HG03139 (cell line): ENCODE data around the gene PRAMEF26.
"Not testable (repeated sequence)": the region's sequence is repeated elsewhere in the genome, so short reads cannot be mapped to it uniquely, and the experiment has no call there.

Experiments
- ATAC-seq: cut with Tn5 transposase; IDR thresholded peaks from one replicate; pipeline ENCODE4 v1.9.1; 2021; ENCODE audit not compliant: unreplicated experiment

PRAMEF26 gene

GRCh38 chr1:13155909-13156308, at the start of gene PRAMEF26:
PRAMEF26 (minus strand) TSS chr1:13156009; CDS start chr1:13153095, 2,914 bp downstream.
- not testable (repeated sequence) for ATAC-seq

- not testable (repeated sequence) for ATAC-seq
Measured at GRCh38 chr1:13201309-13201708, 45.5 kb upstream of the PRAMEF26 start, which contains the start of gene PRAMEF13. PRAMEF13 (minus strand) TSS chr1:13201409; CDS start chr1:13199589, 1,820 bp downstream.

GRCh38 chr1:13171548-13171947, 15.7 kb upstream of the PRAMEF26 start, which contains the start of gene PRAMEF9:
PRAMEF9 (plus strand) TSS chr1:13171848; CDS start chr1:13175281, 3,433 bp downstream.
- ATAC-seq, result not testable (repeated sequence)

GRCh38 chr1:13165531-13165930, 9.7 kb upstream of the PRAMEF26 start, which contains the start of gene HNRNPCL4:
HNRNPCL4 (minus strand) TSS chr1:13165631; CDS start chr1:13165467, 164 bp downstream.
- not testable (repeated sequence) for ATAC-seq

- not testable (repeated sequence) for ATAC-seq
Measured at GRCh38 chr1:13116754-13117153, 39.1 kb downstream of the PRAMEF26 start, which contains the start of gene HNRNPCL2. HNRNPCL2 (minus strand) TSS chr1:13116854; CDS start chr1:13116400, 454 bp downstream.
